CD14-positive monocyte (primary cell): ENCODE data around the gene MIA. TPM values are rescaled to one million over a fixed set of nuclear protein-coding genes. Genes with fewer than 3 reads are reported as not detected.

Experiments
- DNase-seq, 3 donors: peaks; one replicate each; pipeline ENCODE4 v3.0.0-alpha.2; 2011 to 2022
- H2AFZ ChIP-seq: 2 replicates; pipeline ENCODE4 v1.6.0; 2012; ENCODE audit warnings: mild to moderate bottlenecking, low read depth, low read length, inconsistent platforms; ENCODE audit not compliant: insufficient read depth, poor library complexity, severe bottlenecking
- H3K27ac ChIP-seq, 2 donors: 1 replicate in 1 of 2; 2 replicates in 1 of 2; pipeline ENCODE4 v1.5.1; 2012 to 2013; ENCODE audit warnings: low read length in 2 of 2, control low read depth in 1 of 2, inconsistent platforms in 1 of 2, low read depth in 1 of 2, mild to moderate bottlenecking in 1 of 2
- H3K27me3 ChIP-seq, 2 donors: one replicate each; pipeline versions ENCODE4 v1.6.0 to v1.6.1; 2011 to 2013; ENCODE audit warnings: low read length in 2 of 2; ENCODE audit not compliant: control insufficient read depth in 2 of 2, insufficient read depth in 2 of 2
- H3K36me3 ChIP-seq, 2 donors: replicated peaks in 1 of 2; 1 replicate in 1 of 2; 2 replicates in 1 of 2; pipeline versions ENCODE4 v1.5.1 to v1.6.1; 2012 to 2013; ENCODE audit warnings: low read length in 2 of 2, control low read depth in 1 of 2, inconsistent platforms in 1 of 2, mild to moderate bottlenecking in 1 of 2; ENCODE audit not compliant: insufficient read depth in 2 of 2, control insufficient read depth in 1 of 2
- H3K4me1 ChIP-seq, 2 donors: 1 replicate in 1 of 2; 2 replicates in 1 of 2; pipeline versions ENCODE4 v1.5.1 to v1.6.1; 2012 to 2013; ENCODE audit warnings: low read length in 2 of 2, control low read depth in 1 of 2, inconsistent platforms in 1 of 2, mild to moderate bottlenecking in 1 of 2, moderate library complexity in 1 of 2; ENCODE audit not compliant: insufficient read depth in 2 of 2, control insufficient read depth in 1 of 2
- H3K4me2 ChIP-seq: replicated peaks from 2 replicates; pipeline ENCODE3; 2012; ENCODE audit warnings: low read length, moderate library complexity, mild to moderate bottlenecking; ENCODE audit not compliant: poor library complexity, severe bottlenecking; ENCODE audit errors: extremely low read depth
- H3K4me3 ChIP-seq, 3 experiments: fragments of 200-600 bp in 1 of 3; sonication (generic) in 1 of 3; replicated peaks in 1 of 3; 1 replicate in 2 of 3; 2 replicates in 1 of 3; pipeline ENCODE4 v1.5.1; 2011 to 2013; ENCODE audit warnings: low read length in 3 of 3, mild to moderate bottlenecking in 3 of 3, control low read depth in 2 of 3, low read depth in 2 of 3, inconsistent platforms in 1 of 3, moderate library complexity in 1 of 3
- H3K79me2 ChIP-seq: 2 replicates; pipeline ENCODE4 v1.6.0; 2012; ENCODE audit warnings: mild to moderate bottlenecking, control low read depth, inconsistent platforms, low read length, moderate library complexity; ENCODE audit not compliant: insufficient read depth
- H3K9ac ChIP-seq: 2 replicates; pipeline ENCODE4 v1.6.0; 2017; ENCODE audit warnings: low read length, mild to moderate bottlenecking; ENCODE audit not compliant: insufficient read depth, poor library complexity, severe bottlenecking
- H3K9me3 ChIP-seq, 2 donors: replicated peaks in 1 of 2; 1 replicate in 1 of 2; 2 replicates in 1 of 2; pipeline versions ENCODE4 v1.5.1 to v1.6.1; 2012 to 2013; ENCODE audit warnings: low read length in 2 of 2, control low read depth in 1 of 2; ENCODE audit not compliant: control insufficient read depth in 1 of 2, insufficient read depth in 1 of 2
- H4K20me1 ChIP-seq: 2 replicates; pipeline ENCODE4 v1.6.0; 2012; ENCODE audit warnings: mild to moderate bottlenecking, low read length, control low read depth, moderate library complexity; ENCODE audit not compliant: insufficient read depth
- H3K27ac Mint-ChIP-seq, 7 donors: one replicate each; pipeline ENCODE4 v1.8.0; 2020; ENCODE audit warnings: mild to moderate bottlenecking in 7 of 7, mixed read lengths in 7 of 7, moderate library complexity in 6 of 7, inconsistent platforms in 2 of 7
- H3K27me3 Mint-ChIP-seq, 3 donors: one replicate each; pipeline ENCODE4 v1.8.0; 2021 to 2022; ENCODE audit warnings: low read depth in 3 of 3, mild to moderate bottlenecking in 3 of 3, mixed read lengths in 3 of 3, moderate library complexity in 3 of 3, inconsistent platforms in 1 of 3
- H3K36me3 Mint-ChIP-seq, 2 donors: one replicate each; pipeline ENCODE4 v1.8.0; 2020; ENCODE audit warnings: mixed read lengths in 2 of 2, inconsistent platforms in 1 of 2, mild to moderate bottlenecking in 1 of 2
- H3K4me1 Mint-ChIP-seq: one replicate; pipeline ENCODE4 v1.8.0; 2020; ENCODE audit warnings: mild to moderate bottlenecking, mixed read lengths
- H3K4me3 Mint-ChIP-seq, 2 donors: one replicate each; pipeline ENCODE4 v1.8.0; 2020; ENCODE audit warnings: mild to moderate bottlenecking in 2 of 2, mixed read lengths in 2 of 2, moderate library complexity in 1 of 2
- H3K9me3 Mint-ChIP-seq, 7 donors: one replicate each; pipeline ENCODE4 v1.8.0; 2020 to 2022; ENCODE audit warnings: mixed read lengths in 7 of 7, mild to moderate bottlenecking in 6 of 7, moderate library complexity in 6 of 7, inconsistent platforms in 2 of 7
- WGBS: methylation state at CpG from one replicate; pipeline ENCODE4 v1.1.5; 2013; ENCODE audit warnings: missing lambda C conversion rate; ENCODE audit not compliant: insufficient coverage; 5-methylcytosine and 5-hydroxymethylcytosine counted together
- intact Hi-C, 2 donors: fragments of 100-400 bp; cut with micrococcal nuclease; formaldehyde crosslinking; loops; one replicate each; pipeline versions ENCODE4 v1.15.0 to v1.15.1; 2023
- polyA plus RNA-seq, 3 donors: library from polyadenylated mRNA; depleted of rRNA in 1 of 3; unstranded in 2 of 3; stranded (reverse) in 1 of 3; fragments of 300-500 nt in 2 of 3; fragments of >200 nt in 1 of 3; fragmentation: Illumina TruSeq in 2 of 3; gene quantifications; 1 replicate in 2 of 3; 2 replicates in 1 of 3; pipeline ENCODE4 v1.2.3, GENCODE V29; 2012 to 2021
- TF ChIP-seq, protein P1 (sequence below): fragments of 200-600 bp; IDR thresholded peaks from one replicate; pipeline ENCODE4 v1.8.0; 2022; ENCODE audit warnings: antibody characterized with exemption, mild to moderate bottlenecking

The MIA gene
- polyA plus RNA-seq, 3 donors = 0.47 TPM; not detected in 2

DNA sequence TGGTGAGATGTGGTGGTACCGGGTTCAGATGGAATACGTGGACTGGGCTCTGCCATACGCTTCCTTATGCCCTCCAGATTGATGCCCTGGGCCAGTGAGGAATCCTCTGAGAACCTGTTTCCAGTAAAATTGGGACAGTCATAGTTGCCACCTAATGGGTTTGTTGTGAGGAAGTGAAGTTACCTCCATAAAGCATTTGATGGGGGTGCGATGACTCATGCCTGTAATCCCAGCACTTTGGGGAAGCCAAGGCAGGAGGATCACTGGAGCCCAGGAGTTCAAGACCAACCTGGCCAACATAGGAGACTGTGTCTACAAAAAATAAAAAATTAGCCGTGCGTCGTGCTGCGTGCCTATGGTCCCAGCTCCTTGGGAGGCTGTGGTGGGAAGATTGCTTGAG, 19.5 kb upstream of the MIA start:
- H3K4me2 ChIP-seq = peak overlapping the region; percentile 33
- peaks cover 0 to 5% (median 0%) of the 10 kb centered on the region in 3 donors for H3K27me3 Mint-ChIP-seq
- peak overlapping the region; percentile 18 for H3K9ac ChIP-seq
- H3K27me3 ChIP-seq = no peaks in the 10 kb centered on the region
- H3K9me3 ChIP-seq = no peaks in the 10 kb centered on the region
- H3K4me1 ChIP-seq = peaks cover 55 to 62% of the 10 kb centered on the region in 2 donors
- WGBS = 100% methylated on average over 6 of the region's 8 CpGs
- peaks cover 37 to 54% of the 10 kb centered on the region in 2 donors for H3K36me3 ChIP-seq
- peak overlapping the region; percentile 78 to 99 (median 95) for H3K27ac Mint-ChIP-seq
- TF ChIP-seq, protein P1, sequence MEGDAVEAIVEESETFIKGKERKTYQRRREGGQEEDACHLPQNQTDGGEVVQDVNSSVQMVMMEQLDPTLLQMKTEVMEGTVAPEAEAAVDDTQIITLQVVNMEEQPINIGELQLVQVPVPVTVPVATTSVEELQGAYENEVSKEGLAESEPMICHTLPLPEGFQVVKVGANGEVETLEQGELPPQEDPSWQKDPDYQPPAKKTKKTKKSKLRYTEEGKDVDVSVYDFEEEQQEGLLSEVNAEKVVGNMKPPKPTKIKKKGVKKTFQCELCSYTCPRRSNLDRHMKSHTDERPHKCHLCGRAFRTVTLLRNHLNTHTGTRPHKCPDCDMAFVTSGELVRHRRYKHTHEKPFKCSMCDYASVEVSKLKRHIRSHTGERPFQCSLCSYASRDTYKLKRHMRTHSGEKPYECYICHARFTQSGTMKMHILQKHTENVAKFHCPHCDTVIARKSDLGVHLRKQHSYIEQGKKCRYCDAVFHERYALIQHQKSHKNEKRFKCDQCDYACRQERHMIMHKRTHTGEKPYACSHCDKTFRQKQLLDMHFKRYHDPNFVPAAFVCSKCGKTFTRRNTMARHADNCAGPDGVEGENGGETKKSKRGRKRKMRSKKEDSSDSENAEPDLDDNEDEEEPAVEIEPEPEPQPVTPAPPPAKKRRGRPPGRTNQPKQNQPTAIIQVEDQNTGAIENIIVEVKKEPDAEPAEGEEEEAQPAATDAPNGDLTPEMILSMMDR = no peak
- peak in 2 of 3 donors; percentile 26 to 65 for DNase-seq
- peaks cover 46 to 56% of the 10 kb centered on the region in 2 donors for H3K36me3 Mint-ChIP-seq
- H3K27ac ChIP-seq = peak overlapping the region; percentile 80 to 88
- H2AFZ ChIP-seq = no peak overlapping the region
- H3K4me3 ChIP-seq = peak overlapping the region in 1 of 3 experiments; percentile 67
- no peak overlapping the region for H3K4me3 Mint-ChIP-seq
- H3K9me3 Mint-ChIP-seq = no peaks in the 10 kb centered on the region
- intact Hi-C loops = loop anchor here in 1 of 2 donors (10.0 kb wide), 1 partner anchor 49 kb away; no protein-coding TSS in a partner anchor
- H4K20me1 ChIP-seq = peaks cover 54% of the 10 kb centered on the region
- H3K79me2 ChIP-seq = peaks cover 83% of the 10 kb centered on the region
- H3K4me1 Mint-ChIP-seq = peaks cover 46% of the 10 kb centered on the region

- H3K4me3 Mint-ChIP-seq = no peak overlapping the region
- H3K27me3 ChIP-seq = no peaks in the 10 kb centered on the region
- H2AFZ ChIP-seq = no peak overlapping the region
- H3K9me3 Mint-ChIP-seq = no peaks in the 10 kb centered on the region
- peaks cover 82% of the 10 kb centered on the region for H3K79me2 ChIP-seq
- peak; percentile 20 to 27 (median 22) for DNase-seq
- H3K9ac ChIP-seq = no peak overlapping the region
- H3K36me3 ChIP-seq = peaks cover 45 to 62% of the 10 kb centered on the region in 2 donors
- peaks cover 0 to 2% (median 0%) of the 10 kb centered on the region in 3 donors for H3K27me3 Mint-ChIP-seq
- peak overlapping the region in 1 of 3 experiments; percentile 14 for H3K4me3 ChIP-seq
- intact Hi-C loops = loop anchor here in 1 of 2 donors (10.0 kb wide), 1 partner anchor 48 kb away; no protein-coding TSS in a partner anchor
- TF ChIP-seq, protein P1 = no peak
- peak overlapping the region; percentile 78 to 99 (median 89) for H3K27ac Mint-ChIP-seq
- peaks cover 52 to 63% of the 10 kb centered on the region in 2 donors for H3K36me3 Mint-ChIP-seq
- peaks cover 61% of the 10 kb centered on the region for H4K20me1 ChIP-seq
- peak overlapping the region; percentile 18 for H3K4me2 ChIP-seq
- WGBS = 61% methylated on average over 7 of the region's 11 CpGs
- peaks cover 45% of the 10 kb centered on the region for H3K4me1 Mint-ChIP-seq
- H3K27ac ChIP-seq = peak overlapping the region in 1 of 2 donors; percentile 88
- H3K4me1 ChIP-seq = peaks cover 50 to 56% of the 10 kb centered on the region in 2 donors
- no peaks in the 10 kb centered on the region for H3K9me3 ChIP-seq
Measured at GRCh38 chr19:40756502-40757110, 18.7 kb upstream of the MIA start.
